GM23248 (cell line): Measurements from ENCODE around the gene TBC1D2B. TPM values are rescaled to one million over a fixed set of nuclear protein-coding genes. Genes with fewer than 3 reads are reported as not detected.
A peak's percentile ranks its signal among the peaks of the same experiment; 100 is the strongest.
"Not testable (repeated sequence)": the region's sequence is repeated elsewhere in the genome, so short reads cannot be mapped to it uniquely, and the experiment has no call there.

ENCODE experiments used
- DNase-seq: peaks from one replicate; pipeline ENCODE4 v3.0.0-alpha.2; 2015
- H2AFZ ChIP-seq: fragments of 200-600 bp; sonication (generic); 2 replicates; pipeline ENCODE4 v1.6.1; 2016; ENCODE audit warnings: antibody characterized with exemption
- H3F3A ChIP-seq: fragments of 200-600 bp; sonication (generic); 2 replicates; pipeline ENCODE4 v1.6.1; 2016; ENCODE audit warnings: mild to moderate bottlenecking, antibody characterized with exemption, mixed run types; ENCODE audit not compliant: insufficient read depth
- H3K27ac ChIP-seq: fragments of 200-600 bp; sonication (generic); 2 replicates; pipeline ENCODE4 v1.5.1; 2016; ENCODE audit warnings: mild to moderate bottlenecking
- H3K27me3 ChIP-seq: fragments of 200-600 bp; sonication (generic); replicated peaks from 2 replicates; pipeline ENCODE4 v1.6.1; 2016; ENCODE audit warnings: mild to moderate bottlenecking; ENCODE audit not compliant: insufficient read depth
- H3K36me3 ChIP-seq: fragments of 200-600 bp; sonication (generic); 2 replicates; pipeline ENCODE4 v1.6.1; 2016; ENCODE audit warnings: low read depth, mild to moderate bottlenecking
- H3K4me1 ChIP-seq: fragments of 200-600 bp; sonication (generic); 2 replicates; pipeline ENCODE4 v1.6.1; 2016; ENCODE audit warnings: mild to moderate bottlenecking; ENCODE audit not compliant: insufficient read depth
- H3K4me2 ChIP-seq: fragments of 200-600 bp; sonication (generic); one replicate; pipeline ENCODE4 v1.6.1; 2016; ENCODE audit warnings: mild to moderate bottlenecking; ENCODE audit not compliant: unreplicated experiment
- H3K4me3 ChIP-seq: fragments of 200-600 bp; sonication (generic); 2 replicates; pipeline ENCODE4 v1.5.1; 2016; ENCODE audit warnings: mild to moderate bottlenecking
- H3K79me2 ChIP-seq: fragments of 200-600 bp; sonication (generic); 2 replicates; pipeline ENCODE4 v1.6.1; 2016; ENCODE audit warnings: mild to moderate bottlenecking; ENCODE audit not compliant: insufficient read depth
- H3K9ac ChIP-seq: fragments of 200-600 bp; sonication (generic); 2 replicates; pipeline ENCODE4 v1.6.1; 2016; ENCODE audit warnings: mild to moderate bottlenecking
- H3K9me2 ChIP-seq: fragments of 200-600 bp; sonication (generic); 2 replicates; pipeline ENCODE4 v1.6.1; 2016; ENCODE audit warnings: mixed run types, mild to moderate bottlenecking, moderate library complexity; ENCODE audit not compliant: insufficient read depth
- H3K9me3 ChIP-seq: fragments of 200-600 bp; sonication (generic); one replicate; pipeline ENCODE4 v1.6.1; 2017; ENCODE audit warnings: low read depth
- H4K20me1 ChIP-seq: fragments of 200-600 bp; sonication (generic); 2 replicates; pipeline ENCODE4 v1.6.0; 2016; ENCODE audit not compliant: insufficient read depth
- EZH2 ChIP-seq: fragments of 200-600 bp; sonication (generic); IDR thresholded peaks from 2 replicates; pipeline ENCODE4 v1.6.1; 2018; ENCODE audit warnings: antibody characterized with exemption, mild to moderate bottlenecking; ENCODE audit not compliant: insufficient read depth, poor library complexity, severe bottlenecking
- EZH2phosphoT487 ChIP-seq: fragments of 200-600 bp; sonication (generic); IDR thresholded peaks from 2 replicates; pipeline ENCODE4 v1.6.1; 2018; ENCODE audit warnings: antibody characterized with exemption, moderate library complexity, mild to moderate bottlenecking, low read depth; ENCODE audit not compliant: insufficient read depth
- WGBS, 2 experiments: methylation state at CpG; one replicate each; pipeline ENCODE4 v1.1.6; 2015 to 2017; ENCODE audit warnings: low lambda C conversion rate in 2 of 2, low coverage in 1 of 2; ENCODE audit errors: missing lambda C conversion rate in 2 of 2; 5-methylcytosine and 5-hydroxymethylcytosine counted together
- in situ Hi-C: fragments of 300-500 bp; cut with MboI; formaldehyde crosslinking; loops from 2 replicates; pipeline ENCODE4 v1.15.0; 2020
- polyA plus RNA-seq: library from polyadenylated mRNA; unstranded; fragments of >200 nt; fragmentation: Nextera tagmentation; extraction: Ambion mirVana; gene quantifications from 2 replicates; pipeline ENCODE4 v1.2.1, GENCODE V29; 2016
- total RNA-seq: library from RNA; depleted of rRNA; stranded (reverse); fragments of >200 nt; shearing (Covaris generic); gene quantifications from 2 replicates; pipeline ENCODE4 v1.2.3, GENCODE V29; 2014

Gene TBC1D2B
- total and polyA plus RNA-seq, 2 experiments from 2014 or later: 11.1 to 40.5 TPM

- Histone ChIP-seq H3K27me3 (no peaks in the 10 kb centered on the region), H3K36me3 (no peaks in the 10 kb centered on the region), H2AFZ (no peak overlapping the region), H3K9me2 (no peaks in the 10 kb centered on the region), H3F3A (no peaks in the 10 kb centered on the region), H3K4me3 (no peak overlapping the region), H3K9ac (no peak overlapping the region), H3K79me2 (no peaks in the 10 kb centered on the region), H3K4me1 (peaks cover 9% of the 10 kb centered on the region), H3K27ac (no peak overlapping the region), H4K20me1 (no peaks in the 10 kb centered on the region), H3K4me2 (no peak overlapping the region), H3K9me3 (no peaks in the 10 kb centered on the region)
- TF ChIP-seq EZH2: no peak
- TF ChIP-seq EZH2phosphoT487: no peak
- 58 to 65% methylated on average over 21 to 26 of the region's 26 CpGs for WGBS, 2 experiments
- in situ Hi-C loops: no loop called here
- DNase-seq: no peak
These were observed 102.0 kb downstream of the TBC1D2B start for GRCh38 chr15:77975332-77976094.

GRCh38 chr15:77974416-77975331, 102.8 kb downstream of the TBC1D2B start:
- no peaks in the 10 kb centered on the region for H3F3A ChIP-seq
- H4K20me1 ChIP-seq: no peaks in the 10 kb centered on the region
- H3K27ac ChIP-seq: no peak overlapping the region
- TF ChIP-seq EZH2: no peak
- TF ChIP-seq EZH2phosphoT487: no peak
- WGBS, 2 experiments: 76 to 77% methylated on average over 11 of the region's 14 CpGs
- H3K4me3 ChIP-seq: no peak overlapping the region
- no peaks in the 10 kb centered on the region for H3K9me3 ChIP-seq
- no peak overlapping the region for H3K4me2 ChIP-seq
- no peaks in the 10 kb centered on the region for H3K36me3 ChIP-seq
- no peaks in the 10 kb centered on the region for H3K27me3 ChIP-seq
- peaks cover 9% of the 10 kb centered on the region for H3K4me1 ChIP-seq
- H3K9ac ChIP-seq: no peak overlapping the region
- in situ Hi-C loops: no loop called here
- DNase-seq: no peak
- no peak overlapping the region for H2AFZ ChIP-seq
- no peaks in the 10 kb centered on the region for H3K79me2 ChIP-seq
- no peaks in the 10 kb centered on the region for H3K9me2 ChIP-seq

GRCh38 chr15:77974098-77974414, 103.5 kb downstream of the TBC1D2B start:
- no peak overlapping the region for H3K4me2 ChIP-seq

GRCh38 chr15:77973273-77974097, 104.0 kb downstream of the TBC1D2B start:
- H3K9ac ChIP-seq: peak overlapping the region; percentile 38; the same call in 1 of the 2 replicates
- H3K9me2 ChIP-seq, H3K79me2 ChIP-seq, H2AFZ ChIP-seq, H3K27me3 ChIP-seq, H3K36me3 ChIP-seq, H3F3A ChIP-seq, in situ Hi-C loops, H3K4me3 ChIP-seq, H3K9me3 ChIP-seq, H3K4me1 ChIP-seq, H4K20me1 ChIP-seq, H3K4me2 ChIP-seq, DNase-seq: not testable (repeated sequence)
- H3K27ac ChIP-seq: peak overlapping the region; percentile 33; the same call in 1 of the 2 replicates
- 42 to 55% methylated on average over 7 to 9 of the region's 22 CpGs for WGBS, 2 experiments

More at GRCh38 chr15:77974098-77974414, 103.5 kb downstream of the TBC1D2B start:
- no peaks in the 10 kb centered on the region for H3K27me3 ChIP-seq
- peak; percentile 86 for DNase-seq
- H3F3A ChIP-seq: no peaks in the 10 kb centered on the region
- no peak for TF ChIP-seq EZH2phosphoT487
- H3K27ac ChIP-seq: peak overlapping the region; percentile 33; the same call in 1 of the 2 replicates
- H3K9me2 ChIP-seq: no peaks in the 10 kb centered on the region
- 10 to 15% methylated on average over 6 of the region's 6 CpGs for WGBS, 2 experiments
- H3K9ac ChIP-seq: peak overlapping the region; percentile 38; the same call in 1 of the 2 replicates
- no peak overlapping the region for H3K4me3 ChIP-seq
- in situ Hi-C loops: no loop called here
- H4K20me1 ChIP-seq: no peaks in the 10 kb centered on the region
- no peaks in the 10 kb centered on the region for H3K9me3 ChIP-seq
- no peaks in the 10 kb centered on the region for H3K36me3 ChIP-seq
- no peak overlapping the region for H2AFZ ChIP-seq
- peaks cover 9% of the 10 kb centered on the region for H3K4me1 ChIP-seq
- no peaks in the 10 kb centered on the region for H3K79me2 ChIP-seq

- DNase-seq, in situ Hi-C loops, H4K20me1 ChIP-seq, H3K9ac ChIP-seq, H3K9me3 ChIP-seq, H3K4me3 ChIP-seq, H3F3A ChIP-seq, H3K27ac ChIP-seq, H3K4me2 ChIP-seq, H3K36me3 ChIP-seq, H2AFZ ChIP-seq, H3K4me1 ChIP-seq, H3K9me2 ChIP-seq, H3K79me2 ChIP-seq, H3K27me3 ChIP-seq: not testable (repeated sequence)
- WGBS, 2 experiments: 92 to 93% methylated on average over 5 of the region's 6 CpGs
These were observed 104.8 kb downstream of the TBC1D2B start for GRCh38 chr15:77972706-77973105.

GRCh38 chr15:77971875-77972274, 105.6 kb downstream of the TBC1D2B start:
- H3K27me3 ChIP-seq, H3K4me3 ChIP-seq, H3K36me3 ChIP-seq, H3K4me2 ChIP-seq, H3K9ac ChIP-seq, H3K9me3 ChIP-seq, DNase-seq, H4K20me1 ChIP-seq, H2AFZ ChIP-seq, in situ Hi-C loops, H3K79me2 ChIP-seq, H3F3A ChIP-seq, H3K9me2 ChIP-seq, H3K27ac ChIP-seq, H3K4me1 ChIP-seq: not testable (repeated sequence)
- 70 to 72% methylated on average over 4 to 7 of the region's 7 CpGs for WGBS, 2 experiments
